Osteocyte (in vitro differentiated cells): ENCODE measurements around the gene COBLL1. TPM values are rescaled to one million over a fixed set of nuclear protein-coding genes. Genes with fewer than 3 reads are reported as not detected.

Source experiments
- DNase-seq: peaks from one replicate; pipeline ENCODE4 v3.0.0; 2021; ENCODE audit warnings: mixed read lengths; ENCODE audit not compliant: unreplicated experiment; ENCODE audit errors: extremely low spot score
- H3K27ac Mint-ChIP-seq: one replicate; pipeline ENCODE4 v1.8.0; 2021; ENCODE audit warnings: mild to moderate bottlenecking, mixed read lengths; ENCODE audit not compliant: unreplicated experiment
- H3K27me3 Mint-ChIP-seq: one replicate; pipeline ENCODE4 v1.8.0; 2021; ENCODE audit warnings: mixed read lengths; ENCODE audit not compliant: unreplicated experiment
- H3K36me3 Mint-ChIP-seq: one replicate; pipeline ENCODE4 v1.8.0; 2021; ENCODE audit warnings: mixed read lengths; ENCODE audit not compliant: unreplicated experiment
- H3K4me1 Mint-ChIP-seq: one replicate; pipeline ENCODE4 v1.8.0; 2021; ENCODE audit warnings: mixed read lengths; ENCODE audit not compliant: unreplicated experiment
- H3K4me3 Mint-ChIP-seq: one replicate; pipeline ENCODE4 v1.8.0; 2021; ENCODE audit warnings: mild to moderate bottlenecking, moderate library complexity, mixed read lengths; ENCODE audit not compliant: unreplicated experiment
- H3K9me3 Mint-ChIP-seq: one replicate; pipeline ENCODE4 v1.8.0; 2021; ENCODE audit warnings: mixed read lengths; ENCODE audit not compliant: unreplicated experiment
- CTCF ChIP-seq: fragments of 200-600 bp; sonication (generic); IDR thresholded peaks from 2 replicates; pipeline ENCODE4 v1.5.0; 2021; ENCODE audit warnings: antibody characterized with exemption, mild to moderate bottlenecking, moderate library complexity
- total RNA-seq: library from RNA; stranded (reverse); gene quantifications from 2 replicates; pipeline ENCODE4 v1.2.1, GENCODE V29; 2021

The COBLL1 gene
- total RNA-seq, 1 donor from 2014 or later = 8.9 TPM

GRCh38 chr2:164725542-164725941 lies 116.1 kb downstream of the COBLL1 start:
- H3K27ac Mint-ChIP-seq = no peak overlapping the region
- peaks cover 15% of the 10 kb centered on the region for H3K4me1 Mint-ChIP-seq
- H3K27me3 Mint-ChIP-seq = no peaks in the 10 kb centered on the region
- no peaks in the 10 kb centered on the region for H3K9me3 Mint-ChIP-seq
- no peak for DNase-seq
- H3K4me3 Mint-ChIP-seq = no peak overlapping the region
- no peaks in the 10 kb centered on the region for H3K36me3 Mint-ChIP-seq
- TF ChIP-seq CTCF = no peak

GRCh38 chr2:164722616-164723338 lies 118.8 kb downstream of the COBLL1 start:
- Mint-ChIP-seq H3K36me3 (no peaks in the 10 kb centered on the region), H3K9me3 (no peaks in the 10 kb centered on the region), H3K4me1 (peaks cover 22% of the 10 kb centered on the region), H3K4me3 (no peak overlapping the region), H3K27ac (no peak overlapping the region), H3K27me3 (no peaks in the 10 kb centered on the region)
- DNase-seq = no peak
- no peak for TF ChIP-seq CTCF

GRCh38 chr2:164721430-164721829 lies 120.2 kb downstream of the COBLL1 start:
- Mint-ChIP-seq H3K9me3 (no peaks in the 10 kb centered on the region), H3K27ac (no peak overlapping the region), H3K27me3 (no peaks in the 10 kb centered on the region), H3K36me3 (no peaks in the 10 kb centered on the region), H3K4me1 (peaks cover 23% of the 10 kb centered on the region), H3K4me3 (no peak overlapping the region)
- DNase-seq = no peak
- no peak for TF ChIP-seq CTCF

GRCh38 chr2:164719996-164720941 lies 121.4 kb downstream of the COBLL1 start:
- no peak overlapping the region for H3K4me3 Mint-ChIP-seq
- no peak for DNase-seq
- no peak overlapping the region for H3K27ac Mint-ChIP-seq
- H3K36me3 Mint-ChIP-seq = no peaks in the 10 kb centered on the region
- no peaks in the 10 kb centered on the region for H3K27me3 Mint-ChIP-seq
- H3K4me1 Mint-ChIP-seq = peaks cover 25% of the 10 kb centered on the region
- no peaks in the 10 kb centered on the region for H3K9me3 Mint-ChIP-seq
- no peak for TF ChIP-seq CTCF
